Small intestine (tissue), 7 donors: Measurements from ENCODE around the gene VDR. TPM values are rescaled to one million over a fixed set of nuclear protein-coding genes. Genes with fewer than 3 reads are reported as not detected.

Source experiments
- DNase-seq, 2 donors: peaks; one replicate each; pipeline versions ENCODE4 v3.0.0 to v3.0.0-alpha.2; 2013
- FAIRE-seq: peaks from 2 replicates; lab custom pipeline; 2012; peaks lifted over from hg19 to GRCh38; lab: Jason Lieb, UNC
- H3K27ac ChIP-seq, 3 donors: one replicate each; pipeline ENCODE4 v1.5.1; 2013; ENCODE audit warnings: low read length in 2 of 3, mild to moderate bottlenecking in 2 of 3, control low read depth in 1 of 3, inconsistent platforms in 1 of 3, low read depth in 1 of 3, moderate library complexity in 1 of 3
- H3K27me3 ChIP-seq, 3 donors: one replicate each; pipeline ENCODE4 v1.6.1; 2013; ENCODE audit warnings: low read length in 3 of 3, inconsistent platforms in 1 of 3; ENCODE audit not compliant: control insufficient read depth in 3 of 3, insufficient read depth in 3 of 3
- H3K36me3 ChIP-seq, 3 donors: one replicate each; pipeline ENCODE4 v1.6.1; 2013; ENCODE audit warnings: low read length in 3 of 3, inconsistent platforms in 1 of 3, low read depth in 1 of 3, mild to moderate bottlenecking in 1 of 3, moderate library complexity in 1 of 3; ENCODE audit not compliant: control insufficient read depth in 3 of 3, insufficient read depth in 2 of 3
- H3K4me1 ChIP-seq, 3 donors: one replicate each; pipeline ENCODE4 v1.6.1; 2013; ENCODE audit warnings: low read length in 2 of 3, inconsistent platforms in 1 of 3, low read depth in 1 of 3, mild to moderate bottlenecking in 1 of 3, moderate library complexity in 1 of 3; ENCODE audit not compliant: control insufficient read depth in 3 of 3, insufficient read depth in 2 of 3
- H3K4me3 ChIP-seq, 3 donors: one replicate each; pipeline ENCODE4 v1.5.1; 2013; ENCODE audit warnings: low read length in 3 of 3, control low read depth in 1 of 3, inconsistent platforms in 1 of 3, low read depth in 1 of 3, mild to moderate bottlenecking in 1 of 3, moderate library complexity in 1 of 3
- H3K9me3 ChIP-seq, 2 donors: one replicate each; pipeline ENCODE4 v1.6.1; 2013; ENCODE audit warnings: low read depth in 1 of 2, low read length in 1 of 2; ENCODE audit not compliant: control insufficient read depth in 2 of 2, insufficient read depth in 1 of 2
- WGBS, 3 donors: extraction: QIAGEN DNeasy Blood & Tissue Kit; methylation state at CpG; one replicate each; pipeline ENCODE4 v1.1.7; 2013; 5-methylcytosine and 5-hydroxymethylcytosine counted together
- polyA plus RNA-seq, 4 donors: library from polyadenylated mRNA; stranded (reverse) in 3 of 4; unstranded in 1 of 4; fragments of 200-250 nt in 3 of 4; fragments of 120-200 nt in 1 of 4; gene quantifications; one replicate each; pipeline versions ENCODE4 v1.2.1 to v1.2.3, GENCODE V29; 2013
- donor health status: healthy with polysubstance abuse.
- donor health status: control.
- donor health status: control.
- donor health status: Bipolar disorder and iron deficiency.
- donor health status: healthy.

VDR gene
- polyA plus RNA-seq, 4 donors = 16.6 to 61.0 (median 41.9) TPM

- FAIRE-seq = no peak
Measured at GRCh38 chr12:47851303-47851952, 53.4 kb downstream of the VDR start.

DNA sequence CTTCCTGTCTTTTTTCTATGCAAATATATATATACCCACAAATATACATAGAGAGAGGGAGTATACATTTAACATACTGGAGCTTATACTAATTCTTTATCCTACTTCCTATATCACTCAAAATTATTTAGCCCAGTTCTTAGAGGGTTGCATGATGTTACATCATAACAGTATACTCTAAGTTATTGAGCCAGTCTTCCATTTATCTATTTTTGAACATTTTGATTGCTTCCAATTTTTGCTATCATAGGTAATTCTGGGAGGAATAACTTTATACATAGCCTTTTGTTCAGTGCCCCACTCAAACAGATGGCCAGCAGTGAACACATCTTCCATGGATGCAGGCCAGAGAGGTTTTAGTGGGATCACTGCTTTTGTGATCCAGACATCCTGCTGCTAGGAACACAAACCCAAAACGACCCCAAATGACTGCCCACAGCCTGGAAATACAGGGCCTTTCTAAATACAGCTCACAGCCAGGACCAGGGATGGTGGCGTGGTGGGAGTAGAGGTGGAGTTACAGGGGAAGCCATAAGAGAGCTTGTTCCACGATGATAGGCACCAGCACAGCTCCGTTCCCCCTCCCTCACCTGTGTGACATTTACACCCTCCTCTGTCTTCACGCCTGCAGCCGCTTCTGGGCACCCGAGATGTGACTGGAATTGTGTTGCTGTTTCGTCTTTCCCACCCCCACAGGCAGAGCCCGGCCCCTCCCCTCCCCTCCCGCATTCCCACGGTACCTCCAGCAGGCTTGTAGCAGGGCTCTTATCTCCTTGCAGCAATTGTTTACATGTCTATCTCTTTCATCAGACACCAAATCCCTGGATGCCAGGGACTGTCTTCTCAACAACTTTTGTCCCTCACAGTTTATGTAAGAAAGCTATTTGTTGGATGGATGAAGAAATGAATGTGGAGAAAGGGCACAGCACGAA, 54.4 kb downstream of the VDR start:
- FAIRE-seq (no peak), DNase-seq (no peak)
- WGBS, 3 donors = 53 to 68% (median 62%) methylated on average over 12 of the region's 12 CpGs
- Histone ChIP-seq H3K36me3 (peaks cover 6 to 45% (median 27%) of the 10 kb centered on the region in 3 donors), H3K4me3 (no peak overlapping the region), H3K27ac (no peak overlapping the region), H3K27me3 (no peaks in the 10 kb centered on the region), H3K9me3 (no peaks in the 10 kb centered on the region), H3K4me1 (no peaks in the 10 kb centered on the region)

More at GRCh38 chr12:47851303-47851952, 53.4 kb downstream of the VDR start:
- WGBS, 3 donors = 62 to 72% (median 67%) methylated on average over 3 of the region's 3 CpGs
- H3K27ac ChIP-seq = no peak overlapping the region
- H3K27me3 ChIP-seq = no peaks in the 10 kb centered on the region
- no peak for DNase-seq
- H3K9me3 ChIP-seq = no peaks in the 10 kb centered on the region
- H3K36me3 ChIP-seq = peaks cover 9 to 39% (median 29%) of the 10 kb centered on the region in 3 donors
- H3K4me1 ChIP-seq = no peaks in the 10 kb centered on the region
- no peak overlapping the region for H3K4me3 ChIP-seq

DNA sequence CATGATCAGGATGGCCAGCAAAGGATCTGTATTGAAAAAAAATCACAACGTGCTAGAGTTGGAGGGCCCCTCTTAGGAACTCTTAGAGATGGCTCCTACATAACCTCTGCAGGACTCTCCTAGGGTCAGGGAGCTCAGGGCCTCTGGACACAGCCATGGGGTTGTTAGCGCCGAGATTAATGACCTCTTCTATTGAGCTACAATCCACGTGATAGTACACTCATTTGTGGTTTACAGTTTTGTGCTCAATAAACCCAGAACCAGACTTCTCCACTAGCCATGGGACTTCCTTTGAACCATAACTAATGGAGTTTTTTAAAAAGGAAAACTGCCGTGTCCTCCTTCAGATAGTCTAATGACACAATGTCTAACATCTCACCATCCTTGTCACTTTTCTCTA, 55.5 kb downstream of the VDR start:
- H3K27ac ChIP-seq = no peak overlapping the region
- FAIRE-seq = no peak
- 49 to 65% (median 52%) methylated on average over 5 of the region's 5 CpGs for WGBS, 3 donors
- DNase-seq = no peak
- no peaks in the 10 kb centered on the region for H3K4me1 ChIP-seq
- no peaks in the 10 kb centered on the region for H3K9me3 ChIP-seq
- peaks cover 6 to 46% (median 32%) of the 10 kb centered on the region in 3 donors for H3K36me3 ChIP-seq
- no peak overlapping the region for H3K4me3 ChIP-seq
- no peaks in the 10 kb centered on the region for H3K27me3 ChIP-seq

DNA sequence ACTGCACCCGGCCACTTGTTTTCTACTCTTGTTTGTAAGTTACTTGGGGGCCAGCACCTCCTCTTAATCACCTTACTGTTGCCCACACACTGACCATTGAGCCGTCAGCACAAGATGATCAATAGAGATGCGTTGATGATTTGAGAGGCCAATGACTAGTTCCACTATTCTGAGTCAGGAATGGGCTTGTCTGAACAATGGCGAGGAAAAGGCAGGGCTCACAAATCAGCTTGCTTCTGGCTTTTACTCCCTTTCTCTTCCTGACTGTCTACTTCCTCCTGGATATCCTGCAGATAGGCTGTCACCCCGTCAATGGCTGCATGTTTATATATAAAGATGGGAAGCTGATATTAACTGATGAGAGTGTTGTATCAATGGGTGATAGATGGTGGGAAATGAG, 55.9 kb downstream of the VDR start:
- Histone ChIP-seq H3K36me3 (peaks cover 6 to 50% (median 36%) of the 10 kb centered on the region in 3 donors), H3K4me3 (no peak overlapping the region), H3K27ac (no peak overlapping the region), H3K4me1 (no peaks in the 10 kb centered on the region), H3K9me3 (no peaks in the 10 kb centered on the region), H3K27me3 (no peaks in the 10 kb centered on the region)
- DNase-seq (no peak), FAIRE-seq (no peak)
- WGBS, 3 donors = 66 to 73% (median 69%) methylated on average over 5 of the region's 5 CpGs

DNA sequence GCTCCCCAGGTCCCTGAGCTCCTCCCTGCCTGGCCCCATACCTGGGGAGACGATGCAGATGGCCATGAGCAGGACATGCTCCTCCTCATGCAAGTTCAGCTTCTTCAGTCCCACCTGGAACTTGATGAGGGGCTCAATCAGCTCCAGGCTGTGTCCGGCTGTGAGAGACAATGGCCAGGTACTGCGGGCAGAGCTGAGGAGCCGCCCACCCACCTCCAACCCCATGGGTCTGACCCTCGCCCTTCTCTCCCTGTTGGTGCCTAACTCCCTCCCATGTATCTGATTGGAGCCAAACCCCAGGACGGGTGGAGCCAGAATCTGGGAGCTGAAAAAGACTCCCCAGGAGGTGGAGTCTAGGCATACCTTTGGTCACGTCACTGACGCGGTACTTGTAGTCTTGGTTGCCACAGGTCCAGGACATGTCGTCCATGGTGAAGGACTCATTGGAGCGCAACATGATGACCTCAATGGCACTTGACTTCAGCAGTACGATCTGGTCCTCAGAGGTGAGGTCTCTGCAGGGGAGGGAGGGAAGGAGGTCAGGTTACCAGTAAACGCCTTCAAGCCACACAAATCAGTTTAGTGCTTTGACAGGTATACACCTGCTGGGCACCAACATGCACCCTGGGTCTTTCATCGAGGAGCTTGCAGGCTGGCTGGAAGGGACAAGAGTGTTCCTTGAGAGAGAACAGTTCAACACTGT, 58.3 kb downstream of the VDR start:
- no peak for FAIRE-seq
- Histone ChIP-seq H3K4me3 (no peak overlapping the region), H3K9me3 (no peaks in the 10 kb centered on the region), H3K36me3 (peaks cover 3 to 56% (median 29%) of the 10 kb centered on the region in 3 donors), H3K4me1 (peaks cover 0 to 8% (median 0%) of the 10 kb centered on the region in 3 donors), H3K27ac (no peak overlapping the region), H3K27me3 (no peaks in the 10 kb centered on the region)
- WGBS, 3 donors = 81 to 89% (median 85%) methylated on average over 14 of the region's 14 CpGs
- no peak for DNase-seq

DNA sequence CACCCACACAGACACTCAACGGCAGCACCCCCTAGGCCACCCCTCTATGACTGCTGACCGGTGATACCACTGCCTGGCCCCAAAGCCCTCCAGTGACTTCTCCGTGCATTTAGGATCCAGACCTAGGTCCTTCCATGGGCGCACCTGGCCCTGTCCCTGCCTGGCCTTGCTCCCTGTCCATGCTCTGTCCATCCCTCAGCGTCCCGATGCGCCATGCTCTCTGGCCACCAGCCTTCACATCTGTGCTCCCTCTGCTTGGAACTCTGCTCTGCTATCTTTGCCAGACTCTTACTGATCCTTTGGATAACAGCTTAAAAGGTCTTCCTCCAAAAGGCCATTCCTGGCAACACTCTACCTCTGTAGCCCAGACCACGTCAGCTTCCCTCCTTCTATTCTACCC, 59.7 kb downstream of the VDR start:
- Histone ChIP-seq H3K9me3 (no peaks in the 10 kb centered on the region), H3K27me3 (no peaks in the 10 kb centered on the region), H3K27ac (no peak overlapping the region), H3K36me3 (peaks cover 3 to 46% (median 22%) of the 10 kb centered on the region in 3 donors), H3K4me1 (peaks cover 0 to 8% (median 0%) of the 10 kb centered on the region in 3 donors), H3K4me3 (no peak overlapping the region)
- DNase-seq (no peak), FAIRE-seq (no peak)
- WGBS, 3 donors = 90 to 95% (median 90%) methylated on average over 7 to 8 of the region's 8 CpGs

- peak in 1 of 2 donors; percentile 25 for DNase-seq
- no peak for FAIRE-seq
Measured at GRCh38 chr12:47844264-47845019, 60.4 kb downstream of the VDR start.

More at GRCh38 chr12:47844264-47845019, 60.4 kb downstream of the VDR start:
- Histone ChIP-seq H3K4me3 (no peak overlapping the region), H3K36me3 (peaks cover 3 to 46% (median 22%) of the 10 kb centered on the region in 3 donors), H3K9me3 (no peaks in the 10 kb centered on the region), H3K4me1 (peaks cover 0 to 8% (median 0%) of the 10 kb centered on the region in 3 donors), H3K27me3 (no peaks in the 10 kb centered on the region), H3K27ac (no peak overlapping the region)
- 66 to 80% (median 72%) methylated on average over 23 to 28 of the region's 28 CpGs for WGBS, 3 donors
